SIG-M5 treated with dmso at 0.1 percent for 504 hours (cell line): ENCODE measurements around the gene TSPAN13.

Source experiments
- DNase-seq: peaks from one replicate; lab custom pipeline; 2025; ENCODE audit not compliant: unreplicated experiment; lab: John Stamatoyannopoulos, UW

Gene TSPAN13

DNA sequence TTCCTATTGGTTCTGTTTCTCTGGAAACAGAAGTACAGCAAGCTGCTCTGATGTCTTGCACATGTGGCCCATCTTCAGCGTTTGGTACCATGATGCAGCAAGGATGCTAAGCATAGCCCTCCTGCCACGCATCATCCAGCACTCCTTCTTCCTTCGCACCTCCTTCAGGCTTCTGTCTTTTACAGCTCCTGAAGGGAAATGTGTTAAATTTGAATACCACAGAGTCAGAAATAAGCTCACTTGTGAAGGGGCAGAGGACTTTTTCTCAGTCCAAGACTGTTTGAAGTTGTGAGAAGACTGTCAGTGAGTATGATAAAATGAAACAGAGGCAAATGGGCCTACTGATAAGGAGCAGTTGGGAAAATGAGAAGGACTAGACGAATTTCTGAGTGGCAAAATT lies 20.7 kb downstream of the TSPAN13 start:
- no peak for DNase-seq

DNA sequence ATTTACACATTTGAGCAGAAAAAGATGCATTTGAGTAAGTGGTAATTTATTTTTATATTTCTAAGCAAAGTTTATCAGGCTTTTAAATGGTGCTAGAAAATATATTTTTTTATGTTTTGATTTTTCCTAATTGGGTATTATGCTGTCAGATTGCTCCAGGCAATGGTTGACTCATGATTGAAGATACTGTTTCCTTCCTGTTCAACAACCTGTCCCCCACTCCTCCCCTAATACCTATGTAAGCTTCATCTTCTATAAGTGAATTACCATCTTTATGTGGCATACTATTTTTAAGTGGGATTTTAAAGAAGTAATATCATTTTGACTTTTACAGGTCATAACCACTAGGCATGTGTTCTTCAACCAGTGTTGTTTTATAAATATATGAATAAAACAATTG lies 21.4 kb downstream of the TSPAN13 start:
- no peak for DNase-seq

DNA sequence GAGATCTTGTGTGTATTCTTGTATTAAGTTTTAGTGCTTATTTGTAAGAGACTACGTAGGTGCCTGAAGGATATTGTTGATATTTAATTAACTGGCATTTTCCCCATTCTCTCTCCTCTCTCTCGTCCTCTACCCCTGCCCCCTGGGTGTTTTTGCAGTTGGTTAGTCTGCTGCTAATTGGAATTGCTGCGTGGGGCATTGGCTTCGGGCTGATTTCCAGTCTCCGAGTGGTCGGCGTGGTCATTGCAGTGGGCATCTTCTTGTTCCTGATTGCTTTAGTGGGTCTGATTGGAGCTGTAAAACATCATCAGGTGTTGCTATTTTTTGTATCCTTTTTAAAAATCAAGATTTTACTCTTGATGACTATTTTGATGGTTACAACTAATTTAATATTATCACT lies 22.5 kb downstream of the TSPAN13 start:
- no peak for DNase-seq

DNA sequence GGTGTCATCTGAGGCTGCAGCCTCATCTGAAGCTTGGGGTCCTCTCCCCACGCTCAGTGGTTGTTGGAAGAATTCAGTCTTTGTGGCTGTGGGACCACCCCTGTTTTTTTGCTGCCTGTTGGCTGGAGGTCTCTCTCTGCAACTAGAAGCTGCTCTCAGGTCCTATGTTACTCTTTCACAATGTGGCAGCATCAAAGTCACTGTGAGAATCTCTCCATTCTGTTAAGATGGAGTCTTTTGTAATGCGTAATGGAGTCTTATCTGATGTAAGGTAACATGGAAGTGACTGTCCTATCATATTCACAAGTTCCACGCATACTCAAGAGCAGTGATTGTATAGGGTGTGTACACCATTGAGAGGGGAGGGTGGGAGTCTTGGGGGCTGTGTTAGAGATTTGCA lies 24.9 kb downstream of the TSPAN13 start:
- DNase-seq = no peak

DNA sequence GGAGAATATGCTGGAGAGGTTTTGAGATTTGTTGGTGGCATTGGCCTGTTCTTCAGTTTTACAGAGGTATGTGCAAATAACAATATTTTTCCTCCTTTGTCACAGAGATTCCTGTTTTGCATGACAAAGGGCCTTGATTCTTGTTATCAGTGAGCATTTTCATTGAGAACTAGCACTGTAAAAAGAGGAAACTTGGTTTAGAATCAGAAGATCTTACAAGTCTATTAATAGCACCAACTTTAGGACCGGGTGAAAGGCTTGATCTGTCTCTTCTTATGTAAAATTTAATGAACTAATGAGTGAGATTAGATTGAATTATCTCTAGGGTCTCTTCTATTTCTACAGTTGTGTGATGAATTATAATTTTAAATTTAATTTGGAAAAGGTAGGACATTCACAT lies 25.5 kb downstream of the TSPAN13 start:
- DNase-seq = no peak

DNA sequence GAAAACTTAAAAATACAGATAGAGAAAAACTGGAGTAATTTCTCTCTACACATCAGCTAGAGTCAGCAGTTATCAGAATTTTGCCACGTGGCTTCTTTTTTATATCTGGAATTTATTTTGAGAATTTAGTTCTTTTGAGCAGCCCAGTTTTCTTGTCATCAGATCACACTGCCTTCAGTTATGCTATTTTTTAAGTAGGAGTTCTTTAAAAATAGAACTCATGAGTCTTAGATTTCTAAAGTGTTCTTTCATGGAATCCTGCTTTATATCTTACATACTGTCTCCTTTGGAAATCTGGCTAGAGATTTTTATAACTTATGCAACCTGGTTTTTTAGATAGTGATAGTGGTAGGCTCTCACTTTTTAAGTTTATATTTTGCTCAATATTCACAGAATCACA lies 27.0 kb downstream of the TSPAN13 start:
- DNase-seq = no peak

DNA sequence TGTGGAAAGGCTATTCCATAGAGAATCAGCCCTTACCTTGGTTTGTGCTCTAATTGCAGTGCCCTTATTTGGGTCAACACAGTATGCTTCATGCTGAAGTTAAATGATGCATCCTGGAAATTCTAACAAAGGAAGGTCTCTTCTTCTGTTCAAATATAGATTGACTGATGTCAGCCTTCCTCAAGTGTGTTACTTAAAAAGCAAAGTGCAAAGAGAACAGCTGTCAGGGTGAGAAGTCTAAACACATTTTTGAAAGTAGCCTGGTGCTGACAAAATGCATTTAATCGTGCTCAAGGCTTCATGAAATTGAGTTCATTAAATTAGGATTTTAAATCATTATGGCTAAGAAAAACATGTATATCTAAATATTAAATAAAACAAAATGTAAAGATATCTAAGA lies 31.8 kb downstream of the TSPAN13 start:
- DNase-seq = no peak

DNA sequence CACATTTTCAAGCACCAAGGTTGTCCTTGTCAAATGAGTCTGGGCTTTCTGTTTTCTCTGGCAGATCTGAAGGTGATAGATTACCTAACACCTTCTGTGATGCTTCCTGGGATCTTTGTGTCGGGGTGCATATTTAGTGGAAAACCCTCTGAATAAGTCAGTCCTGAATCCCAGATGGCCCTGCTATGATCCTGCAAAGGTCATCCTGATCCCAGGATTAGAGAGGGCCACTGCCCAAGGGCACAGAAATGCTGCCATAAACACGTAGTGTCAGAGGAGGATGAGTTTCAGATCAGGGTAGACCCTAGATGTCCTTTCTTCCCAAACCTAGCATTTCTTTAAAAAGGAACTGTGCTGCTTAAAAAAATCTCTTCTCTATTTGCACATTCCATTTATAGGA lies 32.3 kb downstream of the TSPAN13 start:
- no peak for DNase-seq

DNA sequence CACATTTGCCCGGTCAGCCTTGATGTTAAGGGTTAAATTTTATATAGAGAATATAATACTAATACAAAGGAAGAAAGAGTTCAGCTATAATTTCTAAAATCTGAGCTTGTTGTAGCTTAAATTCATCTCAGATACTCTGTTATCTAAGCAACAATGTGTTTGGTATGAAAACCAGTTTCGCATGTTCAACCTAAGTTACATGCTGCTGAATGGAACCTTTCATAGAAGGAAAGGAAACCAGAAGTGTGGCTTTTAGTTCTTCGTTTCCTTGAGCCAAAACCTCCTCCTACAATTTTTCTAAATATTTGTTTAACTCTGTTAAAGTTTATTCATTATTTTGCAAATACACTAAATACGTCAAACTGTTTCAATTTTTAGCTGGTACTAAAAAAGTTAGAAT lies 32.7 kb downstream of the TSPAN13 start:
- DNase-seq = peak; percentile 29

DNA sequence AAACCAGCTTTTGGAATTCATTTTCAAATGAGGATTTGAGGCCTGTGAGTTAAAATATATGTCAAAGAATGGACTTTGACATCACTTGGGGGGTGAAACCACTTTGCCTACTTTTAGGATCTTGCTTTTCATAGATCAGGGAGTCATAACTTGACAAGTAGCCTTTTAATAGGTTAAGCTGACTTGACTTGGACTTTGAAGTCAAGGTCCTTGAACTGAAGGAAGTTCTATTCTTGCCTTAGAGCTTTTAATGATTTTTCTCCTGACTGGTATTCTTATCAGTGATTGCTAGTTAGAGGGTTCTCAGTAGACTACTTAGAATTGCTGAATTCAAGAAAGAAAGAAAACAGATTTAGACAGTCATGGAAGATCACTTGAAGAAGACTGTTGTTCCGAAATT lies 33.6 kb downstream of the TSPAN13 start:
- no peak for DNase-seq

DNA sequence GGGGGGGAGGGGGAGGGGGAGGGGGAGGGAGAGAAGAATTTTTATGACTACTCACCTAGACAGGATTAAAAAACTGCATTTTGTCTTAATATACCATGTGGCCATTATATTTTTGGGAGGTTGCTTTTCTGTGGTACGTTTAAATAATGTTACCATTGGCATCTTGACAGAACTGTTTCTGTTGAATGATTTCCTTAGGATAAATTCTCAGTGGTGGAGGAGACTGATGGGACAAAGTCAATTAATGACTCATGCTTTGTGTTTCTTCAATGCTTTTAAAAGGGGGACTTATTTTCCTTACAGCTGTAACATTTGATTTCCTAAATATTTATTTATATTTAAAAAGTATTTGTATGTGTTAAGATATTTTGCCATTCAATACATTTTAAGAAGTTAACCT lies 37.5 kb downstream of the TSPAN13 start:
- no peak for DNase-seq

DNA sequence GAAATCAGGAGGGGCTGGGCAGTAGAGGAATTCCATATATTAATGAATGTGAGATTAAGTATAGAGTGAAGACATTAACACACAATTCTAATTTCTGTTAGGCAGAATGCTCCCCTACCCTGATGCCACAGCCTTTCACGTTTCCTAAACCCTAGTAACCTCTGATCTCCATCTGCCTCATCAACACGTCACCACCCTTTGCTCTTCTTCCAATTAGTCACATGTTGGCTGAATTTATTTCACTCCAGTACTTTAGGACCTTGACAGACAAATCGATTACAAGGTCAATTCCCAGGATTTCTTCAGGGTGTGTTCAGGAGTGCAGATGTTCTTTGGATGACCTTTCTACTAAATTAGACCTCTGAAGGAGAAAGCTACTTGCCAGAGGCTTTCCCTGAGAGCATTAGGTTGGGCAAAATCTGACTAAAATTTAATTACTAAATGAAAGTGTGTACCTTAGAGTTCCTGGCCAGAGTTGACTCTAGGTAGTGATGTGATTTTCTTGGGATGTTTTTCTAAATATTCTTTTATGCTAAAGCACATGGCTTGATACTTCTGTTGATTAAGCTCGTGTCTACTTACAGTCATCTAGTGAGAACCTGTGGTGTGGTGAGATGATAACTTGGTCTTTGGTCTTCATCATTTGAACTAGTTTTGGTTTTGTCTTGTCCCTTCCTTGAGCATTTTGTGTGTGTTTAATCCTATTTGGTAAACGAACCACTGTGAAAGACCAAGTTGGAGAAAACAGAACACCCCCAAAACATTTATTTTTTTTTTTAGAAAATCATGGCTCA lies 38.5 kb downstream of the TSPAN13 start:
- DNase-seq = no peak

DNA sequence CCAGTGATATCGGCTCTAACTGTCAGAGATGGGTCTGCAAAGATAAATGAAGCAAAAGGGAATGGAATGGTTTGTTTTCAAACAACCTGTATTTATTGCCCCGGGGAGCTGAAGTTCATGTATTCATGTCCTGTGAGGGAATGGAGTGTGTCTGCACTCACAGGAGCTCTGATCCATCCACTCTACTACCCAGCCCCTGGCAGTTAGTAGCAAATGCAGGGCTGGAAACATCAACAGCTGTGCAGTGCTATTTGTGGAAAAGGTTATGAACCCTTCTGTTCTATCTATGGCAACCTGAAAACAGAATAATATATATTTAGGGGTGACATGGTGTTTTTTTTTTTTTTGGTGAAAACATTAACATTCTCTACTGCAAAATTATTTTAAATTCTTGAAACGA lies 41.4 kb downstream of the TSPAN13 start:
- no peak for DNase-seq

DNA sequence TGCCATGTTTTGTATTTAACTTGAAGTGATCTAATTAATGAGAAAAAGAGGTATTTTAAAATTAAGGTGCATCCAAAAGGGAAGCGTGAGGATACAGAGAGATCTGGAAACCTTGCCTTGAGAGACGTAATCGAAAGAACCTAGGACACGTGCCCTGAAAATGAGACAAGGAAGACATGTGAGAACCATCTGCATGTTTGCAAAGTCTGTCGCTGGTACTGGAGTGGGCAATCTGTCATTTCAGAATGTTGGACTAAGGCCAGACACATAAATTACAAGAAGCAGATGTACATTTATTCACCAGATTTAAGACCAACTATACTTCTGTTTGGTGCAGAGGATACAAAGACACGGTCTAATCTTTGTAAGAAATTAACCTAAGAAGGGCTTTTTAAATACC lies 42.1 kb downstream of the TSPAN13 start:
- no peak for DNase-seq

DNA sequence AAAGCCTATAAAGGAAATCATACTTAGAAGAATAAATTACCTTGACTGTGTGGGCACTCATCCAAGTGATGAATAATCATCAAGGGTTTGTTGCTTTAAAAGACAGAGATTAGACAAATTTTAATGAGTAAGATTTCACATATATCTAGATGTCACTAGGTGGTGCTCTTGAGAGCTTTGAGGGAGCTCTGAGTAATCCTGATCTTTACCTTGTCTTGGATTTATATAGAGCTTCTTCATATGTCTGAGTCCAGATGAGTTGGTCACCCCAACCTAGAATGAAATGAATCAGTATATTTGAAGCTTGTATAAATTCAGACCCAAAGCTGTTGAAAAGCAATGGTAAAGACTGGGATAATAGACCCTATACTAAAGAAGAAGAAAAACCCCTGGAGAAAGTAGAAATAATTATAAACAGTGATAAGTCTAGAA lies 47.6 kb downstream of the TSPAN13 start:
- peak; percentile 68 for DNase-seq

DNA sequence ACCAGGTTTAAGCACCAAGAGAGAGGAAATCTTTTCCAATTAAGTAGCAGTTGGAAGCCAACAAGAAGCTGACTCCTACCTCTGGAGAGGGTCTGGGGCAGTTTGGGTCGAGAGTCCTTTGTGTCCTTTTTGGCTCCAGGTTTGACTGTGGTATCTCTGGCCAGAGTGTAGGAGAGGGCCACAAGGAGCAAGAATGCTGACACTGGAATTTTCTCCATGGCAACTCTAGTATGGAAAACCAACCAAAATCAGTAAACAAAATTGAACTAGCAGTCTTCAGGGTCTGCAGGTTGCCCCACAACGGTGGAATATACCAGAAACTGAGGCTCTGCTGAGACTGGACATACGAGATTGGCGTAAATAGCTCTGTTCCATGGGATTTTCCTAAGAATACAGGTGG lies 48.0 kb downstream of the TSPAN13 start:
- no peak for DNase-seq

DNA sequence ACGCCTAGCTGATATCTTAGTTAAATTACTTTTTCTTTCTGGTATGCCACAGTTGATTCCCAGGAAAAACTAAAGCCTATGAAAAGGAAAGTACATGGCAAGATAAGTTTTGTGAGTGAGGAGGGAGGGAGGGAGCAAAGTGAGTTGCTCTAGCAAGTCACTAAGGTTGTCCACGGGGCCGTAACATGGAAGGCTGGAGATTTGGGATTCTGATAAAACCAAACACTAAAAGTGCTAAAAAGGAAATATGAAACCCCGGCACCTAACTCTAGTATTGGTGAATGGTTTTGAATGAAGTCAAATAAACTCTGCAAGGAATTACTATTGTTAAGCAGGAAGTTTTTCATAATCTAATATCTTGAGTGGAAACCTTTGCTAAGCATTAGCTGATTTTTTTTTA lies 49.6 kb downstream of the TSPAN13 start:
- no peak for DNase-seq

DNA sequence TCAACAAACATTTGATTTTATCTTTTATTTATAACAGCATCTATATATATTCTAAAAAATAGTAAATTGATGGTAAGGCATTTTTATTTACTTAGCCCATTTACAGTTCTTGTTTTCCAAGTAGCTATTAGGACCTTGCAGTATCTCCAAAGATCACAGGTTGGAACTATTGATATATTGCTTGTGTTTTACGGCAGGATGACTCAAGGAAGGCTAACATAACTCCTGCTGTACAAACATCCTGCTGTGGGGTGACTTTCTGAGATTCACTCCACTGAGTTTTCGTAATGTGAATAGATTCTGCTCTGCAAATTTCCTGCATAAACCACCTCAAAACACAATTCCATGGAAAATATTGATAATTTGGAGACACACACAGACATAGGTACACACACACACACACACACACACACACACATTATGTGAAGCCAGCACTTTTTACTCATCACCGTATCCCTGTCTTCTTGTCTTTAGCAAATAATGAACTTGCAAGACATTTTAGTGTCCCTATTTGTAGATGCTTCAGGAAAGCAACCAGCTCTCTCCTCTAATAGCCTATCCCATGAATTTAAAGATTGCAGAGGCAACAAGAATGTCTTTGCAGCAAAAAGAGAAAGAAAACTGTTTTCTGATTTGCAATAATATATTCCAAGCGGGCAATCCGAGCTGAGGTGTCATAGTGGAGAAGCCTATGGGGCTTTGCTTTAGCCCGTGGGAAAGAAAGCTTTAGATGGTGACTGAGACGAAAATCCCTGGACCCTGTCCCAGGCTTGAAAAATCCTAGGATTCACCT lies 50.5 kb downstream of the TSPAN13 start:
- DNase-seq = no peak

DNA sequence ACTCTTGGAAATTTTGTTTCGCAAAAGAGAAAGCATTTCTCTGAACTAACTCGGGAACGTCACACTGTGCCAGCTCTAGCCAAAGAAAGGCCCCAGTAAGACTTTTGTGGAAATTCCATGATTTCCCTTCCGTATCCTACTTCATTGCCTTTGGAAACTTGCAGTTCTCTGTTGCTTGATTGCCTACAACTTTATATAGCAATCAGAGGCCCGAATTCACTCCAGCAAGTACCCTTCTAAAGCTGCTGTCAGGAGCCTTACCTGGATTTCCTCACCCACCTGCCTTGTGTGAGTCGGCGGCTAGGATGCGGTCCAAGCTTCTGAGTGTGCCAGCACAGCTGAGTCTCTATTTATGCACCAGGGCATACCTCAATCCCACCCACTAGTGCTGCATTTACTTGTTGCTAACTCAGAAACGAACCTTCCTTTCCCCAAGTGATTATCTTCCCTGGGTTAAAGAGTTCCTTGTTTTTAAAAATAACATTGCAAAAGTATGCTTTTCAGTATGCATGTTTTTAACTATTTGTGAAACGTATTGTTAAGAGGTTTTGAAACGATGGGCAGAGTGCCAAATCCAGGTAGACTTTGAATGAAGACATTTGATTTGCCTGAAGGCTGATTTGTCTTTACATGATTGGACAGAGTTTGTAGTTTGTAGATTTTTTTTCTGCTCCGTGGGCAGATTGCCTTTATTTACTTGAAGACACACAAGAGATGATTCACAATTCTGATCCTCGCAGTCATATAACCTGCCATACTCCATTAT lies 51.3 kb downstream of the TSPAN13 start, which contains the start of gene AGR2:
Gene AGR2, minus strand, starts transcription at position 326 of the 766 bp plus-strand sequence. CDS start 3,203 bp downstream, outside the sequence.
- peak; percentile 28 for DNase-seq

DNA sequence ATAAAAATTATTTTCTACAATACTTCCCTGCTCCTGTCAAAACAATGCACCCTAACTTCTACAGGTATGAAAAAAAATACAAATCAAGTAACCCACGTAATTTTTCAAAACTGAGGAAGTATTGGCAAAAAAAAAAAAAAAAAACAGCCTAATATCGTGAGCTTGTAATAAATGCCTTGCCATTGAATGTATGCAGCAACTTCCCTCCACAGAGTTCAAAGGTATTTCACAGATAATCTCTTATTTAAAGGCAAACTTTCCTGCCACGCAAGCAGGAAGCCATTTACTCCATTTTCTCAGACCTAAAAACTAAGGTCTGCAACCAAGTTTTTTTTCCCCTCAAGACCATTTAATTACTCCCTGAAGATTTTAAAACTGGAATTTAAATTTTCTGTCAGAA lies 51.9 kb downstream of the TSPAN13 start:
- no peak for DNase-seq

DNA sequence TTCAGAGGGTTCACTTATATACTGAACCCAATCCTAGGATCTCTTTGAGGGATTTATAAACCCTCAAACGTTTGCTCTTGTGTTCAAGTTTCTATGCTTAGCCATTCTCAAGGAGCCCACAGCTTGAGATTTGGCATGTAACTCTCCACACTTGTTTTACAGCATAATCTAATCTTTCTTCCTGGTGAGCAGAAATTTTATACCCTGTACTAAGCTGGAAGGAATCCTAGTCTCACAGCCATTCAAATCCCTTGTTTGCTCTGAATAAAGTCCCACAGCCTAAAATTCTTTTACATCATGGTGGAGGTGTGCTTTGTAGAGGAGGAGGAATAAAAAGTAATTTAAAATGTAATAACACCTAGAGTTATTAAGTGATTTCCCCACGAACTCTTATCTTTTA lies 56.6 kb downstream of the TSPAN13 start:
- DNase-seq = no peak

DNA sequence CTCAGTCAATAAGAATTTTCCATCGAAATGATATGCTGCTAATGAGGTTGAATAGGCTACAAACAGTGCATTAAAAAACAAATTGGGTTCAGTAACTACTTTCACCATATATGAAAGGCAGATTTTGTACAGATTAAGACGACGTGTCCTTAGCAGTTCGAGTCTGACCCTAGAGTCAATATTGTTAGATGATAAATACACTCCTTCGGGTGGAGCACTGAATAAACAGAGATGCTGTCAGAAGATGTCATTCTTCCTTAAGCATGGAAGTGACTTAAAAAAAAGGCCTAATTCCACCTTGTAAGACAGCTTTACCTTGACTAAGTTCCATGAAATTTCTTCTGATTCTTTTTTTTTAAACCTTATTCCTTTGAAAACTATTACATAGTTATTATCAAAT lies 57.0 kb downstream of the TSPAN13 start:
- DNase-seq = no peak
